Trophoblast cell (in vitro differentiated cells and primary cell): ENCODE results near the gene CEACAM1.
"Not testable (repeated sequence)": the region's sequence is repeated elsewhere in the genome, so short reads cannot be mapped to it uniquely, and the experiment has no call there.

Experiments used
- DNase-seq, 2 donors: peaks; one replicate each; pipeline ENCODE4 v3.0.0-alpha.2; 2016
- H2AFZ ChIP-seq: 2 replicates; pipeline ENCODE4 v1.6.1; 2013; ENCODE audit warnings: low read length, moderate library complexity, mild to moderate bottlenecking; ENCODE audit not compliant: insufficient read depth, poor library complexity
- H2AK5ac ChIP-seq: 2 replicates; pipeline ENCODE4 v1.6.1; 2013; ENCODE audit warnings: mild to moderate bottlenecking, low read length
- H2BK120ac ChIP-seq: 2 replicates; pipeline ENCODE4 v1.6.1; 2013; ENCODE audit warnings: low read length, mild to moderate bottlenecking, moderate library complexity; ENCODE audit not compliant: insufficient read depth, poor library complexity
- H2BK12ac ChIP-seq: 2 replicates; pipeline ENCODE4 v1.6.1; 2013; ENCODE audit warnings: mild to moderate bottlenecking, low read length, moderate library complexity
- H2BK5ac ChIP-seq: 2 replicates; pipeline ENCODE4 v1.6.1; 2013; ENCODE audit warnings: low read length, low read depth, moderate library complexity, mild to moderate bottlenecking; ENCODE audit not compliant: poor library complexity
- H3K14ac ChIP-seq: 2 replicates; pipeline ENCODE4 v1.6.1; 2013; ENCODE audit warnings: mild to moderate bottlenecking, low read length
- H3K18ac ChIP-seq: 2 replicates; pipeline ENCODE4 v1.6.1; 2013; ENCODE audit warnings: mild to moderate bottlenecking, low read length
- H3K23ac ChIP-seq: 2 replicates; pipeline ENCODE4 v1.6.1; 2013; ENCODE audit warnings: low read length
- H3K27ac ChIP-seq: 2 replicates; pipeline ENCODE4 v1.5.1; 2013; ENCODE audit warnings: low read depth, mild to moderate bottlenecking, inconsistent platforms, low read length, moderate library complexity
- H3K27me3 ChIP-seq: 2 replicates; pipeline ENCODE4 v1.6.1; 2013; ENCODE audit warnings: inconsistent platforms, mild to moderate bottlenecking, low read length, moderate library complexity; ENCODE audit not compliant: insufficient read depth
- H3K36me3 ChIP-seq, 2 experiments: 1 replicate in 1 of 2; 2 replicates in 1 of 2; pipeline ENCODE4 v1.6.1; 2013; ENCODE audit warnings: low read length in 2 of 2, mild to moderate bottlenecking in 2 of 2, moderate library complexity in 1 of 2; ENCODE audit not compliant: insufficient read depth in 2 of 2, control insufficient read depth in 1 of 2
- H3K4ac ChIP-seq: 2 replicates; pipeline ENCODE4 v1.6.1; 2013; ENCODE audit warnings: low read depth, mild to moderate bottlenecking, low read length, moderate library complexity
- H3K4me1 ChIP-seq, 2 experiments: 1 replicate in 1 of 2; 2 replicates in 1 of 2; pipeline ENCODE4 v1.6.1; 2013; ENCODE audit warnings: low read length in 2 of 2, mild to moderate bottlenecking in 2 of 2, moderate library complexity in 1 of 2; ENCODE audit not compliant: insufficient read depth in 2 of 2, control insufficient read depth in 1 of 2
- H3K4me2 ChIP-seq: 2 replicates; pipeline ENCODE4 v1.6.1; 2013; ENCODE audit warnings: inconsistent platforms, mild to moderate bottlenecking, low read length, moderate library complexity
- H3K4me3 ChIP-seq: 2 replicates; pipeline ENCODE4 v1.5.1; 2013; ENCODE audit warnings: mild to moderate bottlenecking, low read depth, low read length, inconsistent platforms
- H3K79me1 ChIP-seq: one replicate; pipeline ENCODE4 v1.6.1; 2013; ENCODE audit warnings: low read length
- H3K79me2 ChIP-seq: 2 replicates; pipeline ENCODE4 v1.6.1; 2013; ENCODE audit warnings: low read length, mild to moderate bottlenecking; ENCODE audit not compliant: control insufficient read depth, insufficient read depth, poor library complexity
- H3K9ac ChIP-seq: 2 replicates; pipeline ENCODE4 v1.6.1; 2013; ENCODE audit warnings: mild to moderate bottlenecking, low read length
- H3K9me3 ChIP-seq: 2 replicates; pipeline ENCODE4 v1.6.1; 2013; ENCODE audit warnings: low read depth, mild to moderate bottlenecking, control low read depth, inconsistent platforms, low read length; ENCODE audit not compliant: insufficient read depth
- H4K12ac ChIP-seq: 2 replicates; pipeline ENCODE4 v1.6.1; 2013; ENCODE audit warnings: low read depth, mild to moderate bottlenecking, low read length, moderate library complexity
- H4K8ac ChIP-seq: 2 replicates; pipeline ENCODE4 v1.6.1; 2013; ENCODE audit warnings: low read depth, mild to moderate bottlenecking, low read length, moderate library complexity
- H4K91ac ChIP-seq: one replicate; pipeline ENCODE4 v1.6.1; 2013; ENCODE audit warnings: low read depth, mild to moderate bottlenecking, low read length, moderate library complexity
- WGBS: extraction: QIAGEN DNeasy Blood & Tissue Kit; methylation state at CpG from one replicate; pipeline ENCODE4 v1.1.7; 2013; ENCODE audit warnings: missing lambda C conversion rate; ENCODE audit not compliant: insufficient read length, insufficient coverage; ENCODE audit errors: extremely low coverage; 5-methylcytosine and 5-hydroxymethylcytosine counted together

Gene CEACAM1

DNA sequence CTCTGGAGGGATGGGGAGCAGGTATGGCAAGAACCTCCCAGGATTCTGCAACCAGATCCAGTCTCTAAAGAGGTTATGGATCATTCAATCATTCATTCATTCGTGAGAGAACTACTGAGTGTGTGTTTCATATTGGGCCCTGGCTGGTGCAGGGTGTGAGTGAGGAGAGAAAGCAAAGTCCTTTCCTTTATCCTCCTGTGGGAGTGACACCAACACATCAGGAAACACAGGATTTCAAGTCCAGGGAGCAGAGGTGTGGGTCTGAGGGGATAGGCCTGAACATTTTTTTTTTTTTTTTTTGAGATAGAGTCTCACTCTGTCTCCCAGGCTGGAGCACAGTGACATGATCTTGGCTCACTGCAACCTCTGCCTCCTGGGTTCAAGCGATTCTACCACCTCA lies 3.3 kb downstream of the CEACAM1 start:
- Histone ChIP-seq H4K12ac (no peak overlapping the region), H4K91ac (no peak overlapping the region), H2BK120ac (no peak overlapping the region), H2BK5ac (no peak overlapping the region), H3K4me1 (peaks cover 11 to 12% of the 10 kb centered on the region in 2 experiments), H3K18ac (no peak overlapping the region), H3K9ac (no peak overlapping the region), H3K27ac (no peak overlapping the region), H3K9me3 (peaks cover 2% of the 10 kb centered on the region), H3K4me3 (no peak overlapping the region), H3K79me1 (peaks cover 10% of the 10 kb centered on the region), H3K36me3 (no peaks in the 10 kb centered on the region), H3K4ac (no peak overlapping the region), H2BK12ac (no peak overlapping the region), H3K14ac (no peak overlapping the region), H3K23ac (no peak overlapping the region), H2AK5ac (no peak overlapping the region), H3K79me2 (no peaks in the 10 kb centered on the region), H3K4me2 (no peak overlapping the region), H2AFZ (no peak overlapping the region), H4K8ac (no peak overlapping the region), H3K27me3 (no peaks in the 10 kb centered on the region)
- DNase-seq: no peak
- WGBS: no CpG with 5 or more reads among the region's 2 CpGs

- WGBS: no CpG with 5 or more reads among the region's 5 CpGs
These were observed 4.0 kb downstream of the CEACAM1 start for GRCh38 chr19:42524250-42524649.

DNA sequence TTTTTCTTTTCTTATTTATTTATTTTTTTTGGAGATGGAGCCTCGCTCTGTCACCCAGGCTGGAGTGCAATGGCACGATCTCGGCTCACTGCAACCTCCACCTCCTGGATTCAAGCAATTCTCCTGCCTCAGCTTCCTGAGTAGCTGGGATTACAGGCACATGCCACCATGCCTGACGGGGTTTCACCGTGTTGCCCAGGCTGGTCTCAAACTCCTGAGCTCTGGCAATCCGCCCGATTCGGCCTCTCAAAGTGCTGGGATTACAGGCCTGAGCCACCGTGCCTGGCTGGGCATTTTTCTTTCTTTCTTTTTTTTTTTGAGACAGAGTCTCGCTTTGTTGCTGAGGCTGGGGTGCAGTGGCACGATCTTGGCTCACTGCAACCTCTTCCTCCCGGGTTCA lies 6.0 kb downstream of the CEACAM1 start:
- not testable (repeated sequence) for H2BK120ac ChIP-seq, H4K8ac ChIP-seq, H3K9me3 ChIP-seq, H4K12ac ChIP-seq, H2BK12ac ChIP-seq, H3K27me3 ChIP-seq, H3K4me3 ChIP-seq, H4K91ac ChIP-seq, H2AFZ ChIP-seq, H3K23ac ChIP-seq, H2BK5ac ChIP-seq, H3K4me2 ChIP-seq, H3K79me1 ChIP-seq, H3K27ac ChIP-seq, H3K4me1 ChIP-seq, DNase-seq, H3K9ac ChIP-seq, H3K36me3 ChIP-seq, H3K18ac ChIP-seq, H3K4ac ChIP-seq, H3K14ac ChIP-seq, H3K79me2 ChIP-seq, H2AK5ac ChIP-seq
- WGBS: no CpG with 5 or more reads among the region's 12 CpGs

More at GRCh38 chr19:42524250-42524649, 4.0 kb downstream of the CEACAM1 start:
- Histone ChIP-seq H3K4me1 (peaks cover 12% of the 10 kb centered on the region in 2 experiments), H3K4me3 (no peak overlapping the region), H2AK5ac (no peak overlapping the region), H3K9me3 (peaks cover 2% of the 10 kb centered on the region), H3K4me2 (no peak overlapping the region), H3K27me3 (no peaks in the 10 kb centered on the region), H3K18ac (no peak overlapping the region), H4K12ac (no peak overlapping the region), H3K14ac (no peak overlapping the region), H3K79me1 (peaks cover 10% of the 10 kb centered on the region), H3K27ac (no peak overlapping the region), H3K36me3 (no peaks in the 10 kb centered on the region), H2BK12ac (no peak overlapping the region), H2BK5ac (no peak overlapping the region), H3K9ac (no peak overlapping the region), H4K91ac (no peak overlapping the region), H3K4ac (no peak overlapping the region), H3K23ac (no peak overlapping the region), H4K8ac (no peak overlapping the region), H2AFZ (no peak overlapping the region), H3K79me2 (no peaks in the 10 kb centered on the region), H2BK120ac (no peak overlapping the region)
- DNase-seq: no peak

DNA sequence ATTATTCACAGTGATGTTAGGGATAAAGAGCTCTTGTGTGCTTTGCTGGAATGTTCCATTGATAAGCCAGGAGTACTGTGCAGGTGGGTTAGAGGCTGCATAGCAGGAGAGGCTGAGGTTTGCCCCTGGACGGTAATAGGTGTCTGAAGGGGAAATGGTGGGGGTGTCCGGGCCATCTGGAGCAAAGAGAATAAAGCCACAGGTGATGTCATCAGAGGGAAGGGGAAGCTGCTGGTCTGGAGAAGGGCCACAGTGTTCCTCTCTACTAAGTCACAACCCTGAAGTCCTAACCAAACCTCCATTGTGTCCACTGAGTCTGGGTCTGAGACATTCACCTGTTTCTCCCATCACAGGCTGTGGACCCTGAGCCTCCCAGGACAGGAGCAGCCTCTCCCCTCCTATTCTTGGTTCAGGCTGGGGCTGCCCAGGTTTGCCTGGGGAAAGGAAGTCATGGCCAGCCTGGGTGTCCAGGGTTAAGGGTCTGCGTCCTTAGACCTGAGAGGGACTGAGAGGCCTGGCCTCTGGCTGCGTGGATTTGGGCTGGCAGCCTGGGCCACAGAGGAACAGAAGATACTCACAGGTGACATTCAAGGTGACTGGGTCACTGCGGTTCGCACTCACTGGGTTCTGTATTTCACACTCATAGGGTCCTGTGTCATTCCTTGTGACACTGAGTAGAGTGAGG lies 6.8 kb downstream of the CEACAM1 start:
- Histone ChIP-seq H4K8ac (no peak overlapping the region), H2BK12ac (no peak overlapping the region)

More for the DNA sequence above, 6.8 kb downstream of the CEACAM1 start:
- Histone ChIP-seq H3K4me2 (no peak overlapping the region), H3K27me3 (no peaks in the 10 kb centered on the region), H3K4ac (no peak overlapping the region), H2AK5ac (no peak overlapping the region), H3K9ac (no peak overlapping the region), H3K9me3 (no peaks in the 10 kb centered on the region), H3K4me3 (no peak overlapping the region), H3K79me1 (no peaks in the 10 kb centered on the region), H3K4me1 (peaks cover 0 to 2% of the 10 kb centered on the region in 2 experiments), H4K91ac (no peak overlapping the region), H3K14ac (no peak overlapping the region), H3K18ac (no peak overlapping the region), H3K27ac (no peak overlapping the region), H4K12ac (no peak overlapping the region), H3K79me2 (no peaks in the 10 kb centered on the region), H2AFZ (no peak overlapping the region), H2BK5ac (no peak overlapping the region), H3K23ac (no peak overlapping the region), H3K36me3 (no peaks in the 10 kb centered on the region), H2BK120ac (no peak overlapping the region)
- DNase-seq: no peak
- no CpG with 5 or more reads among the region's 6 CpGs for WGBS
